ENCODE measurements around the gene AGFG2. TPM values are rescaled to one million over a fixed set of nuclear protein-coding genes. Genes with fewer than 3 reads are reported as not detected.
"Not testable (repeated sequence)": the region's sequence is repeated elsewhere in the genome, so short reads cannot be mapped to it uniquely, and the experiment has no call there.

Gene AGFG2
- total RNA-seq, 2 experiments from 2014 or later: 52.4 to 55.4 TPM

- Mint-ChIP-seq H3K4me1 (peaks cover 15% of the 10 kb centered on the region), H3K27me3 (no peaks in the 10 kb centered on the region), H3K36me3 (peaks cover 1% of the 10 kb centered on the region), H3K4me3 (no peak overlapping the region), H3K9me3 (no peaks in the 10 kb centered on the region), H3K27ac (no peak overlapping the region)
- DNase-seq: no peak
These were observed 25.7 kb upstream of the AGFG2 start for GRCh38 chr7:100513212-100513810.

- H3K9me3 Mint-ChIP-seq: no peaks in the 10 kb centered on the region
- peaks cover 15% of the 10 kb centered on the region for H3K4me1 Mint-ChIP-seq
- H3K27me3 Mint-ChIP-seq: no peaks in the 10 kb centered on the region
- no peak for DNase-seq
- no peak overlapping the region for H3K27ac Mint-ChIP-seq
- no peak overlapping the region for H3K4me3 Mint-ChIP-seq
- peaks cover 1% of the 10 kb centered on the region for H3K36me3 Mint-ChIP-seq
These were observed 23.9 kb upstream of the AGFG2 start for GRCh38 chr7:100515072-100515532.

GRCh38 chr7:100516135-100516812, 22.7 kb upstream of the AGFG2 start:
- peak; percentile 39 for DNase-seq
- H3K27me3 Mint-ChIP-seq: no peaks in the 10 kb centered on the region
- H3K36me3 Mint-ChIP-seq: peaks cover 1% of the 10 kb centered on the region
- H3K27ac Mint-ChIP-seq: no peak overlapping the region
- H3K4me1 Mint-ChIP-seq: peaks cover 15% of the 10 kb centered on the region
- H3K4me3 Mint-ChIP-seq: no peak overlapping the region
- no peaks in the 10 kb centered on the region for H3K9me3 Mint-ChIP-seq

GRCh38 chr7:100517305-100517704, 21.7 kb upstream of the AGFG2 start:
- no peaks in the 10 kb centered on the region for H3K27me3 Mint-ChIP-seq
- no peak for DNase-seq
- no peak overlapping the region for H3K27ac Mint-ChIP-seq
- no peak overlapping the region for H3K4me3 Mint-ChIP-seq
- H3K9me3 Mint-ChIP-seq: no peaks in the 10 kb centered on the region
- peaks cover 1% of the 10 kb centered on the region for H3K36me3 Mint-ChIP-seq
- H3K4me1 Mint-ChIP-seq: peaks cover 15% of the 10 kb centered on the region

GRCh38 chr7:100519580-100519979, 19.4 kb upstream of the AGFG2 start:
- H3K27me3 Mint-ChIP-seq: no peaks in the 10 kb centered on the region
- no peaks in the 10 kb centered on the region for H3K9me3 Mint-ChIP-seq
- no peak overlapping the region for H3K4me3 Mint-ChIP-seq
- no peaks in the 10 kb centered on the region for H3K36me3 Mint-ChIP-seq
- H3K27ac Mint-ChIP-seq: no peak overlapping the region
- H3K4me1 Mint-ChIP-seq: peaks cover 15% of the 10 kb centered on the region
- DNase-seq: no peak

- H3K27me3 Mint-ChIP-seq: no peaks in the 10 kb centered on the region
- peaks cover 13% of the 10 kb centered on the region for H3K4me1 Mint-ChIP-seq
- no peak overlapping the region for H3K4me3 Mint-ChIP-seq
- no peak overlapping the region for H3K27ac Mint-ChIP-seq
- no peak for DNase-seq
- no peaks in the 10 kb centered on the region for H3K36me3 Mint-ChIP-seq
- no peaks in the 10 kb centered on the region for H3K9me3 Mint-ChIP-seq
These were observed 18.9 kb upstream of the AGFG2 start for GRCh38 chr7:100520138-100520537.

- H3K27me3 Mint-ChIP-seq: no peaks in the 10 kb centered on the region
- no peak for DNase-seq
- H3K4me1 Mint-ChIP-seq: peaks cover 5% of the 10 kb centered on the region
- no peak overlapping the region for H3K4me3 Mint-ChIP-seq
- H3K9me3 Mint-ChIP-seq: no peaks in the 10 kb centered on the region
- no peaks in the 10 kb centered on the region for H3K36me3 Mint-ChIP-seq
- H3K27ac Mint-ChIP-seq: no peak overlapping the region
These were observed 17.9 kb upstream of the AGFG2 start for GRCh38 chr7:100521076-100521475.

- H3K4me1 Mint-ChIP-seq, H3K4me3 Mint-ChIP-seq, H3K9me3 Mint-ChIP-seq, H3K27me3 Mint-ChIP-seq, H3K27ac Mint-ChIP-seq, H3K36me3 Mint-ChIP-seq, DNase-seq: not testable (repeated sequence)
These were observed 17.0 kb upstream of the AGFG2 start for GRCh38 chr7:100521909-100522593.

GRCh38 chr7:100523192-100523591, 15.8 kb upstream of the AGFG2 start:
- peaks cover 11% of the 10 kb centered on the region for H3K4me1 Mint-ChIP-seq
- H3K9me3 Mint-ChIP-seq, H3K36me3 Mint-ChIP-seq, H3K4me3 Mint-ChIP-seq, DNase-seq, H3K27ac Mint-ChIP-seq, H3K27me3 Mint-ChIP-seq: not testable (repeated sequence)

- H3K4me3 Mint-ChIP-seq, H3K27me3 Mint-ChIP-seq, H3K27ac Mint-ChIP-seq, H3K36me3 Mint-ChIP-seq, H3K9me3 Mint-ChIP-seq, DNase-seq: not testable (repeated sequence)
- peaks cover 12% of the 10 kb centered on the region for H3K4me1 Mint-ChIP-seq
These were observed 10.7 kb upstream of the AGFG2 start for GRCh38 chr7:100528108-100528866.

- no peaks in the 10 kb centered on the region for H3K36me3 Mint-ChIP-seq
- peaks cover 6% of the 10 kb centered on the region for H3K4me1 Mint-ChIP-seq
- H3K4me3 Mint-ChIP-seq: no peak overlapping the region
- no peak overlapping the region for H3K27ac Mint-ChIP-seq
- H3K9me3 Mint-ChIP-seq: no peaks in the 10 kb centered on the region
- DNase-seq: no peak
- no peaks in the 10 kb centered on the region for H3K27me3 Mint-ChIP-seq
These were observed 6.6 kb upstream of the AGFG2 start for GRCh38 chr7:100532165-100533022.

GRCh38 chr7:100535982-100536381, 3.0 kb upstream of the AGFG2 start:
- H3K9me3 Mint-ChIP-seq, DNase-seq, H3K27ac Mint-ChIP-seq, H3K4me3 Mint-ChIP-seq, H3K27me3 Mint-ChIP-seq: not testable (repeated sequence)
- peaks cover 15% of the 10 kb centered on the region for H3K4me1 Mint-ChIP-seq
- H3K36me3 Mint-ChIP-seq: peaks cover 14% of the 10 kb centered on the region

- H3K36me3 Mint-ChIP-seq: peaks cover 20% of the 10 kb centered on the region
- H3K9me3 Mint-ChIP-seq, H3K4me3 Mint-ChIP-seq, DNase-seq, H3K27me3 Mint-ChIP-seq: not testable (repeated sequence)
- peaks cover 21% of the 10 kb centered on the region for H3K4me1 Mint-ChIP-seq
- peak overlapping the region; percentile 60 for H3K27ac Mint-ChIP-seq
These were observed 2.3 kb upstream of the AGFG2 start for GRCh38 chr7:100536695-100537094.

GRCh38 chr7:100538348-100538653, 702 bp upstream of the AGFG2 start:
- Mint-ChIP-seq H3K9me3 (no peaks in the 10 kb centered on the region), H3K36me3 (peaks cover 30% of the 10 kb centered on the region), H3K4me3 (peak overlapping the region; percentile 100), H3K4me1 (peaks cover 35% of the 10 kb centered on the region), H3K27ac (peak overlapping the region; percentile 89), H3K27me3 (no peaks in the 10 kb centered on the region)
- no peak for DNase-seq

Measured in activated naive CD8-positive, alpha-beta T cell treated with anti-CD3 and anti-CD28 coated beads for 36 hours (primary cell).